GM18858 (cell line): ENCODE data around the gene ASCC3.

Source experiments
- ATAC-seq: cut with Tn5 transposase; IDR thresholded peaks from one replicate; pipeline ENCODE4 v1.9.1; 2021; ENCODE audit not compliant: unreplicated experiment

The ASCC3 gene

GRCh38 chr6:100612094-100612493 lies 269.0 kb downstream of the ASCC3 start:
- ATAC-seq, result no peak

- no peak for ATAC-seq
These were observed 281.9 kb downstream of the ASCC3 start for GRCh38 chr6:100599088-100599770.

- no peak for ATAC-seq
These were observed 285.7 kb downstream of the ASCC3 start for GRCh38 chr6:100595456-100595855.

GRCh38 chr6:100593522-100593921 lies 287.6 kb downstream of the ASCC3 start:
- ATAC-seq, result no peak

GRCh38 chr6:100592929-100593328 lies 288.2 kb downstream of the ASCC3 start:
- ATAC-seq, result no peak

- no peak for ATAC-seq
These were observed 303.7 kb downstream of the ASCC3 start for GRCh38 chr6:100577425-100577824.

GRCh38 chr6:100575921-100576320 lies 305.2 kb downstream of the ASCC3 start:
- ATAC-seq, result no peak

GRCh38 chr6:100574836-100575235 lies 306.3 kb downstream of the ASCC3 start:
- no peak for ATAC-seq

- no peak for ATAC-seq
These were observed 308.0 kb downstream of the ASCC3 start for GRCh38 chr6:100573166-100573565.

GRCh38 chr6:100568255-100568654 lies 312.9 kb downstream of the ASCC3 start:
- no peak for ATAC-seq

- no peak for ATAC-seq
These were observed 314.6 kb downstream of the ASCC3 start for GRCh38 chr6:100566563-100566962.

GRCh38 chr6:100565439-100566104 lies 315.6 kb downstream of the ASCC3 start:
- ATAC-seq, result no peak

- no peak for ATAC-seq
These were observed 321.3 kb downstream of the ASCC3 start for GRCh38 chr6:100559859-100560258.

- ATAC-seq, result no peak
These were observed 326.9 kb downstream of the ASCC3 start for GRCh38 chr6:100554228-100554627.

- ATAC-seq, result no peak
These were observed 327.9 kb downstream of the ASCC3 start for GRCh38 chr6:100553243-100553642.

GRCh38 chr6:100549406-100550167 lies 331.5 kb downstream of the ASCC3 start:
- no peak for ATAC-seq

- no peak for ATAC-seq
These were observed 343.0 kb downstream of the ASCC3 start for GRCh38 chr6:100538086-100538485.

- no peak for ATAC-seq
These were observed 362.5 kb downstream of the ASCC3 start for GRCh38 chr6:100518588-100518987.

GRCh38 chr6:100517633-100518032 lies 363.5 kb downstream of the ASCC3 start:
- ATAC-seq, result no peak

- ATAC-seq, result no peak
These were observed 364.0 kb downstream of the ASCC3 start for GRCh38 chr6:100517106-100517505.

- no peak for ATAC-seq
These were observed 366.5 kb downstream of the ASCC3 start for GRCh38 chr6:100514660-100515059.
